Spinal cord (tissue), 10 donors: ENCODE results near the gene NCMAP. TPM values are rescaled to one million over a fixed set of nuclear protein-coding genes. Genes with fewer than 3 reads are reported as not detected.
A peak's percentile ranks its signal among the peaks of the same experiment; 100 is the strongest.

Experiments
- DNase-seq, 6 donors: peaks; one replicate each; pipeline versions ENCODE4 v3.0.0 to v3.0.0-alpha.2; 2013 to 2015; ENCODE audit warnings: low spot score in 6 of 6, low read depth in 4 of 6
- H3K27ac ChIP-seq: one replicate; pipeline ENCODE4 v1.5.1; 2013; ENCODE audit warnings: low read depth, low read length, control low read depth
- H3K27me3 ChIP-seq: one replicate; pipeline ENCODE4 v1.6.1; 2013; ENCODE audit warnings: low read length; ENCODE audit not compliant: control insufficient read depth, insufficient read depth
- H3K36me3 ChIP-seq: one replicate; pipeline ENCODE4 v1.6.1; 2013; ENCODE audit warnings: low read length; ENCODE audit not compliant: control insufficient read depth, insufficient read depth
- H3K4me1 ChIP-seq: one replicate; pipeline ENCODE4 v1.6.1; 2013; ENCODE audit warnings: low read length; ENCODE audit not compliant: control insufficient read depth, insufficient read depth
- H3K4me3 ChIP-seq: one replicate; pipeline ENCODE4 v1.5.1; 2013; ENCODE audit warnings: low read depth, low read length, control low read depth
- H3K9me3 ChIP-seq: one replicate; pipeline ENCODE4 v1.6.1; 2013; ENCODE audit warnings: low read length; ENCODE audit not compliant: control insufficient read depth, insufficient read depth
- WGBS: methylation state at CpG from one replicate; pipeline ENCODE4 v1.1.5; 2013; ENCODE audit warnings: missing lambda C conversion rate; ENCODE audit not compliant: insufficient coverage; 5-methylcytosine and 5-hydroxymethylcytosine counted together
- polyA plus RNA-seq, 2 donors: library from polyadenylated mRNA; unstranded; fragments of 120-200 nt; gene quantifications; one replicate each; pipeline ENCODE4 v1.2.1, GENCODE V29; 2013; ENCODE audit not compliant: insufficient read length in 2 of 2
- total RNA-seq, 2 donors: library from RNA; depleted of rRNA in 1 of 2; stranded (reverse); fragments of 120-200 nt in 1 of 2; fragments of >200 nt in 1 of 2; gene quantifications; one replicate each; pipeline versions ENCODE4 v1.2.3 to v1.2.4, GENCODE V29; 2013 to 2014
- donor health status: healthy.

NCMAP gene
- total and polyA plus RNA-seq, 4 donors, result 0.08 to 10.7 (median 1.1) TPM

GRCh38 chr1:24606296-24606605 is 50.4 kb downstream of the NCMAP start:
- H3K4me1 ChIP-seq, result no peaks in the 10 kb centered on the region

DNA sequence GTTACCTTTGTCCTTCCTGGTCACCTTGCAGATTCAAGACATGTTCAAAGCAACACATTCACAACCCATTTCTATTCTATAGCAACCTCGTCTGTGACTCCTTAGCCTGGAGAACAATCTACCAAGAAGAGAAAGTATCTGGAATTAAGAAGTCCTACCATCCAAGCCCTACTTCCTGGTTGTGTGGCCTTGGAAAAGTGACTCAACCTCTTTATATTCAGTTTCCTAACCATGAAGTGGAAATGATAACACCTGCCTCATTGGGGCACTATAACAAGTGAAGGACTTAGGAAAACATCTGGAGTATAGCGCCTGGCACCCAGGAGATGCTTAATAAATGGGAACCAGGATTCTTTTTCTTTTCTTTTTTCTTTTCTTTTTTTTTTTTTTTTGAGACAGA is 50.7 kb downstream of the NCMAP start:
- Histone ChIP-seq H3K27me3 (no peaks in the 10 kb centered on the region), H3K27ac (no peak overlapping the region), H3K4me1 (no peaks in the 10 kb centered on the region), H3K9me3 (no peaks in the 10 kb centered on the region), H3K4me3 (no peak overlapping the region), H3K36me3 (no peaks in the 10 kb centered on the region)
- whole genome bisulfite sequencing, result 100% methylated on average over 1 of the region's 2 CpGs
- no peak for DNase-seq

More at GRCh38 chr1:24606296-24606605, 50.4 kb downstream of the NCMAP start:
- Histone ChIP-seq H3K27ac (no peak overlapping the region), H3K27me3 (no peaks in the 10 kb centered on the region), H3K4me3 (no peak overlapping the region), H3K36me3 (no peaks in the 10 kb centered on the region), H3K9me3 (no peaks in the 10 kb centered on the region)
- 100% methylated on average over 1 of the region's 3 CpGs for WGBS
- DNase-seq, result no peak

- DNase-seq, result no peak
- Histone ChIP-seq H3K9me3 (no peaks in the 10 kb centered on the region), H3K4me1 (no peaks in the 10 kb centered on the region), H3K36me3 (no peaks in the 10 kb centered on the region), H3K27ac (no peak overlapping the region), H3K4me3 (no peak overlapping the region), H3K27me3 (no peaks in the 10 kb centered on the region)
- WGBS, result 88% methylated on average over 1 of the region's 3 CpGs
Measured at GRCh38 chr1:24609949-24610517, 54.1 kb downstream of the NCMAP start.

GRCh38 chr1:24619376-24619775 is 63.5 kb downstream of the NCMAP start:
- 29% methylated on average over 5 of the region's 5 CpGs for WGBS
- Histone ChIP-seq H3K36me3 (no peaks in the 10 kb centered on the region), H3K9me3 (no peaks in the 10 kb centered on the region), H3K27me3 (no peaks in the 10 kb centered on the region), H3K4me1 (no peaks in the 10 kb centered on the region), H3K27ac (peak overlapping the region; percentile 33), H3K4me3 (no peak overlapping the region)
- DNase-seq, result peak in 2 of 6 donors; percentile 33 to 35

DNA sequence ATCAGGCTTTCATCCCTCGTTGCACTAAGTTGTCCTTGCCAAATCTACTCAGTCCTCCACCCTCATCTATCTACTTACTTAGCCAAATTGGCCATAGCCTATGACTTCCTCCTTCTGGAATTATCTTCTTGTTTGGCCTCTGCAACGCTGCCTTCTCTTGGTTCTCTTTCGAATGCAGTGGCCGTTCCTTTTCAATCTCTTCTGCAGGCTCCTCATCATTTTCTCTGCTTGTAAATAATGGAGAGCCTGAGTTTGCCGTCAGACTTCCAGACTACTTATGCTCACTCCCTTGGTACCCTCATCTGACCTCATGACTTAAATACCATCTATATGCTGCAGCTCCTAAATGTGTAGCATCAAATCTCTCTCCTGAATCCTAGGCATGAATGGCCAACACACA is 64.8 kb downstream of the NCMAP start:
- no peak for DNase-seq
- H3K36me3 ChIP-seq, result no peaks in the 10 kb centered on the region
- no peaks in the 10 kb centered on the region for H3K27me3 ChIP-seq
- H3K4me1 ChIP-seq, result no peaks in the 10 kb centered on the region
- 78% methylated on average over 5 of the region's 5 CpGs for WGBS
- peaks cover 3% of the 10 kb centered on the region for H3K9me3 ChIP-seq
- no peak overlapping the region for H3K27ac ChIP-seq
- no peak overlapping the region for H3K4me3 ChIP-seq

GRCh38 chr1:24621121-24621520 is 65.2 kb downstream of the NCMAP start:
- Histone ChIP-seq H3K27me3 (no peaks in the 10 kb centered on the region), H3K4me3 (no peak overlapping the region), H3K4me1 (no peaks in the 10 kb centered on the region), H3K36me3 (no peaks in the 10 kb centered on the region), H3K9me3 (peaks cover 3% of the 10 kb centered on the region), H3K27ac (no peak overlapping the region)
- 93% methylated on average over 3 of the region's 5 CpGs for WGBS
- DNase-seq, result no peak

- H3K9me3 ChIP-seq, result peaks cover 3% of the 10 kb centered on the region
- no peaks in the 10 kb centered on the region for H3K36me3 ChIP-seq
- 58% methylated on average over 2 of the region's 4 CpGs for WGBS
- no peak overlapping the region for H3K4me3 ChIP-seq
- H3K27ac ChIP-seq, result no peak overlapping the region
- H3K27me3 ChIP-seq, result no peaks in the 10 kb centered on the region
- H3K4me1 ChIP-seq, result no peaks in the 10 kb centered on the region
- DNase-seq, result no peak
Measured at GRCh38 chr1:24622218-24622617, 66.3 kb downstream of the NCMAP start.

DNA sequence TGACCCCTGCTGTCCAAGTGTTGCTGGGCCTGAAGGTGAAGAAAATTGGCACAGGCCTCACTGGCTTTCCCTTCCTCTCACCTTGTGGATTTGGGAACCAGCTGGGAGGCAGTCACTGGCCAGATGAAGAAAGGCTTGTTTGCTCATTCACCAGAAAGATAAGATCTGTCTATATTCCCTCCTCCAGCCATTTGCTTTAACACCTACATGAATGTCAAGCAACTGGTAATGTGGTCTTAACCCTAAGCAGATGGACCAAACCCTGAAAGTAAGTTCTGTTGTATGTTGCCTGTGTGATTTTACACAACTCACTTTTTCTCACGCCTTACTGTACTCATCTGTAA is 76.9 kb downstream of the NCMAP start:
- Histone ChIP-seq H3K27me3 (no peaks in the 10 kb centered on the region), H3K36me3 (no peaks in the 10 kb centered on the region), H3K9me3 (no peaks in the 10 kb centered on the region), H3K27ac (no peak overlapping the region), H3K4me3 (no peak overlapping the region), H3K4me1 (no peaks in the 10 kb centered on the region)
- DNase-seq, result no peak
- WGBS, result no CpG with 5 or more reads among the region's 1 CpG

GRCh38 chr1:24635195-24635843 is 79.4 kb downstream of the NCMAP start:
- no peaks in the 10 kb centered on the region for H3K27me3 ChIP-seq
- H3K27ac ChIP-seq, result no peak overlapping the region
- H3K36me3 ChIP-seq, result no peaks in the 10 kb centered on the region
- no peaks in the 10 kb centered on the region for H3K4me1 ChIP-seq
- DNase-seq, result peak in 3 of 6 donors; percentile 35 to 92 (median 87)
- whole genome bisulfite sequencing, result 0% methylated on average over 1 of the region's 4 CpGs
- H3K4me3 ChIP-seq, result no peak overlapping the region
- no peaks in the 10 kb centered on the region for H3K9me3 ChIP-seq

GRCh38 chr1:24636661-24637357 is 80.9 kb downstream of the NCMAP start:
- H3K36me3 ChIP-seq, result no peaks in the 10 kb centered on the region
- no peaks in the 10 kb centered on the region for H3K9me3 ChIP-seq
- peaks cover 11% of the 10 kb centered on the region for H3K4me1 ChIP-seq
- H3K27me3 ChIP-seq, result no peaks in the 10 kb centered on the region
- no peak for DNase-seq
- no peak overlapping the region for H3K4me3 ChIP-seq
- WGBS, result no CpG with 5 or more reads among the region's 3 CpGs
- no peak overlapping the region for H3K27ac ChIP-seq
